Activated T-cell treated with anti-CD3 and anti-CD28 coated beads, Interleukin-2, amount 50 U/mL, for 24 hours (primary cell): ENCODE data around the gene SLC22A3.
A peak's percentile ranks its signal among the peaks of the same experiment; 100 is the strongest.
"Not testable (repeated sequence)": the region's sequence is repeated elsewhere in the genome, so short reads cannot be mapped to it uniquely, and the experiment has no call there.

ENCODE experiments used
- DNase-seq: peaks from one replicate; pipeline ENCODE4 v3.0.0-alpha.2; 2020
- H3K27ac Mint-ChIP-seq: 2 replicates; pipeline ENCODE4 v1.8.0; 2020; ENCODE audit warnings: mild to moderate bottlenecking, mixed read lengths
- H3K27me3 Mint-ChIP-seq: 2 replicates; pipeline ENCODE4 v1.8.0; 2020; ENCODE audit warnings: mixed read lengths
- H3K36me3 Mint-ChIP-seq: 2 replicates; pipeline ENCODE4 v1.8.0; 2020; ENCODE audit warnings: low read depth, mixed read lengths
- H3K4me1 Mint-ChIP-seq: 2 replicates; pipeline ENCODE4 v1.8.0; 2020; ENCODE audit warnings: low read depth, mixed read lengths
- H3K4me3 Mint-ChIP-seq: 2 replicates; pipeline ENCODE4 v1.8.0; 2020; ENCODE audit warnings: mild to moderate bottlenecking, moderate library complexity, mixed read lengths
- H3K9me3 Mint-ChIP-seq: 2 replicates; pipeline ENCODE4 v1.8.0; 2020; ENCODE audit warnings: mixed read lengths

SLC22A3 gene, protein sequence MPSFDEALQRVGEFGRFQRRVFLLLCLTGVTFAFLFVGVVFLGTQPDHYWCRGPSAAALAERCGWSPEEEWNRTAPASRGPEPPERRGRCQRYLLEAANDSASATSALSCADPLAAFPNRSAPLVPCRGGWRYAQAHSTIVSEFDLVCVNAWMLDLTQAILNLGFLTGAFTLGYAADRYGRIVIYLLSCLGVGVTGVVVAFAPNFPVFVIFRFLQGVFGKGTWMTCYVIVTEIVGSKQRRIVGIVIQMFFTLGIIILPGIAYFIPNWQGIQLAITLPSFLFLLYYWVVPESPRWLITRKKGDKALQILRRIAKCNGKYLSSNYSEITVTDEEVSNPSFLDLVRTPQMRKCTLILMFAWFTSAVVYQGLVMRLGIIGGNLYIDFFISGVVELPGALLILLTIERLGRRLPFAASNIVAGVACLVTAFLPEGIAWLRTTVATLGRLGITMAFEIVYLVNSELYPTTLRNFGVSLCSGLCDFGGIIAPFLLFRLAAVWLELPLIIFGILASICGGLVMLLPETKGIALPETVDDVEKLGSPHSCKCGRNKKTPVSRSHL

DNA sequence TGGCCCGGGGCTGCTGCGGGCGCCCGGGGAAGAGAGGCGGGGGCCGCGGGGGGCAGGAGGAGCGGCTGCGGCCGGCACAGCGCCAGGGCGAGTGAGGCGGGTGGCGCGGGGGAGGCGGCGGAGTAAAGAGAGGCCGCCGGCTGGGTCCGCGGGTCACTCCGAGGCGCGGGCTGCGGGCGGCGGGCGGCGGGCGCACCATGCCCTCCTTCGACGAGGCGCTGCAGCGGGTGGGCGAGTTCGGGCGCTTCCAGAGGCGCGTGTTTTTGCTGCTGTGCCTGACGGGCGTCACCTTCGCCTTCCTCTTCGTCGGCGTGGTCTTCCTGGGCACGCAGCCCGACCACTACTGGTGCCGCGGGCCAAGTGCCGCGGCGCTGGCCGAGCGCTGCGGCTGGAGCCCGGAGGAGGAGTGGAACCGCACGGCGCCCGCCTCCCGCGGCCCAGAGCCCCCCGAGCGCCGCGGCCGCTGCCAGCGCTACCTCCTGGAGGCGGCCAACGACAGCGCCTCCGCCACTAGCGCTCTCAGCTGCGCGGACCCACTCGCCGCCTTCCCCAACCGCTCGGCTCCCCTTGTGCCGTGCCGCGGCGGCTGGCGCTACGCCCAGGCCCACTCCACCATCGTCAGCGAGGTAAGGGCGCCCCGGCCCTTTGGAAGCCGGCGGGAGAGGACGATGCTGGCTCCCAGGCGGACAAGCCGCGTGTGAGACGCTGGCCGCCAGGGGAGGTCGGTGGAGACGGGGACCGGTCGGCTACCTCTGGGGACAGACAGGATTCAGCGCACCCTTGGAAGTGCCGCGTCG, at the start of gene SLC22A3:
TSS of gene SLC22A3 (plus strand) at position 156 of the 797 bp plus-strand sequence. CDS start at position 198, 42 bp downstream.
- peaks cover 53% of the 10 kb centered on the region for H3K27me3 Mint-ChIP-seq
- peak; percentile 33 for DNase-seq
- H3K4me1 Mint-ChIP-seq, result peaks cover 6% of the 10 kb centered on the region
- H3K36me3 Mint-ChIP-seq, result no peaks in the 10 kb centered on the region
- no peaks in the 10 kb centered on the region for H3K9me3 Mint-ChIP-seq
- H3K4me3 Mint-ChIP-seq, result peak within 1 kb of the TSS; percentile 33
- H3K27ac Mint-ChIP-seq, result no peak within 1 kb of the TSS

DNA sequence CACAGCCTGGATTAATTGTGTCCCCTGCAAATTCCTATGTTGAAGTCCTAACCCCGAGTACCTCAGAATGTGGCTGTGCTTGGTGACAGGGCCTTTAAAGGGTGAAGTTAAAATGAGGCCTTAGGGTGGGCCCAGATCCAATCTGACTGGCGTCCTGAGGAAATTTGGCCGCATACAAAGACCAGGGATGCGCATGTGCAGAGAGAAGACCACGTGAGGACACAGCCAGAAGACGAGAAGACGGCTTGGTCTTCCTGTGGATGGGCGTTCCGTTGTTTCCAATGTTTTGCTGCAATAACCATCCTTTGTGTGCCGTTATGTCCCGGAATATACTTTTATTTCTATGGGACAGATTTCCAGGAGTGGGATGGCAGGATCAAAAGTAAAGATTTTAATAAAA, 48.6 kb upstream of the SLC22A3 start:
- H3K36me3 Mint-ChIP-seq, result no peaks in the 10 kb centered on the region
- H3K27ac Mint-ChIP-seq, result no peak overlapping the region
- no peak for DNase-seq
- peaks cover 10% of the 10 kb centered on the region for H3K27me3 Mint-ChIP-seq
- peaks cover 5% of the 10 kb centered on the region for H3K9me3 Mint-ChIP-seq
- no peak overlapping the region for H3K4me3 Mint-ChIP-seq
- no peaks in the 10 kb centered on the region for H3K4me1 Mint-ChIP-seq

DNA sequence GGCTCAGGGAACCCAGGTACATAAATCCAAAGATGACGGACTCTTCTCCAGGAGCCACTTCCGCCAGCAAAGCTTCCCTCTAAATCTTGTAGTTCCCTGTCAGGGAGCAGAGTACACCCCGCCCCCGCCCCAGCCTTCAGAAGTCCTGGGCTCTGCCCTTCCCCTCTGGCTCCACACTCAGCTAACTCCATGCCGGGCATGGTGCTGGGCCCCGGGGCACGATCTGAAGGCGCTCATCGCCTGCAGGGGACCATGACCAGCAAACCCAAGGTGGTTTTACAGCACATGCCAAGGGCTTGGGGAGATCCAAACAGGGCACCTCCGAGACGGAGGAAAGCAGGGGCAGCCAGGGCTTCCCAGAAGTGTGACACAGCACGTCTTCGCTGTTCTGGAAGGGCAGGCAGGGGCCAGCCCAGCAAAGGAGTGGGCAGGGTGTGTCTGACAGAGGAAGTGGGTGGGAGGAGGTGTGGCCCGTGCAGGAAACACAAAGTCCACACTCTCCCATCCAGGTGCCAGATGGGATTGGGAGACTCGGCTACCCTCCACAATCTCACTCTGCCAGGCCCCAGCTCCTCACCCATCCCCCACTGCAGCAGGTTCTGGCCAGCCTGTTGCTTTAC, 48.0 kb upstream of the SLC22A3 start:
- no peak overlapping the region for H3K4me3 Mint-ChIP-seq
- no peak for DNase-seq
- no peaks in the 10 kb centered on the region for H3K4me1 Mint-ChIP-seq
- H3K36me3 Mint-ChIP-seq, result no peaks in the 10 kb centered on the region
- H3K27me3 Mint-ChIP-seq, result peaks cover 16% of the 10 kb centered on the region
- peaks cover 5% of the 10 kb centered on the region for H3K9me3 Mint-ChIP-seq
- no peak overlapping the region for H3K27ac Mint-ChIP-seq

DNA sequence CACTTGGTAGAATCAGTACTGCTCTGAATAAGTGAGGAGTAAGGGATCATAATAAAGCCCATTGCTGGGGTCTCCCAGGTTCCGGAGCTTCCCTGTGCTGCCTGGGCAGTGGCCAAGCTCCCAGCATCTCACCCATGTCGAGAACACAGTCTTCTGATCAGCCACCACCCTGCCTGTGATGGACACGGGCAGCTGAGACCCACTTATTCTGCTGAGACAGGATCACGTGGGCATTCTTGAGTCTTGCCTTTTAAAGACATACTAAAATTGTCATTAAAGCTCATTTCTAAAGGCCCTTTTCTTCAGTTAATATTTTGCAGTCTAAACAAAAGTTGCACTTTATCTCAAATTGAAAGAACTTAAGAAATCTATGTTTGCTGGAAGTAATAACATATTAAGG, 46.8 kb upstream of the SLC22A3 start:
- DNase-seq, result no peak
- H3K4me3 Mint-ChIP-seq, result no peak overlapping the region
- no peak overlapping the region for H3K27ac Mint-ChIP-seq
- H3K9me3 Mint-ChIP-seq, result peaks cover 5% of the 10 kb centered on the region
- H3K27me3 Mint-ChIP-seq, result peaks cover 21% of the 10 kb centered on the region
- H3K36me3 Mint-ChIP-seq, result no peaks in the 10 kb centered on the region
- no peaks in the 10 kb centered on the region for H3K4me1 Mint-ChIP-seq

DNA sequence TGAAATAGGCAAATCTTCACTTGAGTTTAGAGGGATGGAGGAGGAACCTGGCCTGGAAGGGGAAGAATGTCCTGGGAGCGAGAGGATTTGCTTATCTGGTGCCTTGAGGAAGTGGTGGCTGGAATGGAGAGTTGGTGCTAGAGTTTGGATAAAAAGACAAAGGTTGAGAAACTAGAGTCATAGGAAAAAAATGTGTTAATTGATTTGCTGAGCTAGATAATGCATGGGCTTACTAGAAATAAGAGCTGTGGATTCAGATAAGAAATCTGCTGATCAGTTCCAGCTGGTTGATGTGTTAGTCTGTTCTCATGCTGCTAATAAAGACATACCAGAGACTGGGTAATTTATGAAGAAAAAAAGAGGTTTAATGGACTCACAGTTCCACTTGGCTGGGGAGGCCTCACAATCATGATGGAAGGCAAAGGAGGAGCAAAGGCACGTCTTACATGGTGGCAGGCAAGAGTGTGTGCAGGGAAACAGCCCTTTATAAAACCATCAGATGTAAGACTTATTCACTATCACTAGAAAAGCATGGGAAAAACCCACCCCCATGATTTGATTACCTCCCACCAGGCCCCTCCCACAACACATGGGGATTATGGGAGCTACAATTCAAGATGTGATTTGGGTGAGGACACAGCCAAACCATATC, 45.6 kb upstream of the SLC22A3 start:
- H3K4me3 Mint-ChIP-seq, H3K4me1 Mint-ChIP-seq, H3K27ac Mint-ChIP-seq, H3K36me3 Mint-ChIP-seq, DNase-seq, H3K9me3 Mint-ChIP-seq: not testable (repeated sequence)
- H3K27me3 Mint-ChIP-seq, result peaks cover 27% of the 10 kb centered on the region

DNA sequence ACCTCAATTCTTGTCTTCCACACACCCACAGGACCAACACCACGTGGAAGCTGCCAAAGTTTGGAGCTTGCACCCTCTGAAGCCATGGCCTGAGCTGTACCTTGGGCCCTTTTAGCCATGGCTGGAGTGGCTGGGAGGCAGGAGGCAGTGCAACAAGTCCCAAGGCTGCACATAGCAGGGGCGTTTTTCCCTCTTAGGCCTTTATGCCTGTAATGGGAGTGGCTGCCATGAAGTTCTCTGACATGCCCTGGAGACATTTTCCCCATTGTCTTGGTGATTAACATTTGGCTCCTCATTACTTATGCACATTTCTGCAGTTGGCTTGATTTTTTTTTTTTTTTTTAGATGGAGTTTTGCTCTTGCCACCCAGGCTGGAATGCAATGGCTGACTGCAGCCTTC, 44.4 kb upstream of the SLC22A3 start:
- Mint-ChIP-seq H3K4me1 (no peaks in the 10 kb centered on the region), H3K27me3 (peaks cover 31% of the 10 kb centered on the region), H3K27ac (no peak overlapping the region)

DNA sequence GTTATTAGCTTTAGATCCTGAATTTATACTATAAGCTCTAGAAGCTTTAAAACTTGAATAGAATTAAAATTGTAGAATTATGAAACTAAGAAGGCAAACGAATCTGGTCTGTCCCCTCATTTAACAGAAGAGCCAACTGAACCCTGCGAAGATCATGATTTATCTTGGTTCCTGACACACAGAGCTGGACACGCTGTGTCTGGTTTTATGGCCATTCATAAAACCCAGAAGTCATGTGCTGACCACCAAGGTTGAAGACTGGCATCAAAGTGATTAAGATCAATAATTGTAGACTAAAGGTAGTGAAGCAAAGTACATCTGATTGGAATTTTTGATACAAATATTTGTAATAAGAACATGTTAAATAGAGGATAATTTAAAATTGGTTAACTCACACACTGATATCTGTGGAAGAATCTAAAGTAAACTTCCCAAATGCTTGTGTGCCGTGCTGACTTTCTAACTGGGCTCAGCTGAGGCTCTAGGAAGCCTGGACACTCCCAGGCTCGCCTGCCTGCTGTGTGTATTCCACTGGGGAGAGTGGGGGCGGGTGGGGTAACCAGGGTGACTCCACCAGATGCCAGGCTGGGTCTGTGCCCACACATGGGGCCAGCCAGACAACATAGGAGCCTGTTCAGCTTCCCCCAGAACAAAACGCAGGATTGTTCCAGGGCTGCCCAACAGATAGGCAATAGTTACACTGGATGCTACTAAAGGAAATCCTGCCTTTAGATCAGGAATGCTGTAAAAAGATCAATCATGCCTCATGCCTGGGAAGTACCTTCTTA, 42.1 kb upstream of the SLC22A3 start:
- no peak for DNase-seq
- no peaks in the 10 kb centered on the region for H3K36me3 Mint-ChIP-seq

More for the DNA sequence above, 44.4 kb upstream of the SLC22A3 start:
- no peak for DNase-seq
- Mint-ChIP-seq H3K4me3 (no peak overlapping the region), H3K9me3 (peaks cover 5% of the 10 kb centered on the region), H3K36me3 (no peaks in the 10 kb centered on the region)

DNA sequence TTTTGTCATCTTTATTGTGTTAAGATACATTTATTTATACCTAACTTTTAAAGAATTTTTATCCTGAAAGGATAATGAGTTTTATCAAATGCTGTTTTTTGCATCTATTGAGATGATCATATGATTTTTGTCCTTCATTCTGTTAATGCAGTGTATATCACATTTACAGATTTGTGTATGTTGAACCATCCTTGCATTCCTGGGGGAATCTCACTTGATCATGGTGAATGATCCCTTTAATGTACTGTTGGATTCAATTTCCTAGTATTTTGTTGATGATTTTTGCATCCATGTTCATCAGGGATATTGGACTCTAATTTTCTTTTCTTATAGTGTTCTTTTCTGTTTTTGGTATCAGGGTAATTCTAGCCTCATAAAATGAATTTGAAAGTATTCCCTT, 38.5 kb upstream of the SLC22A3 start:
- DNase-seq, result no peak
- Mint-ChIP-seq H3K4me1 (no peaks in the 10 kb centered on the region), H3K27me3 (peaks cover 22% of the 10 kb centered on the region), H3K27ac (no peak overlapping the region), H3K4me3 (no peak overlapping the region), H3K36me3 (no peaks in the 10 kb centered on the region), H3K9me3 (peaks cover 25% of the 10 kb centered on the region)

More for the DNA sequence above, 42.1 kb upstream of the SLC22A3 start:
- Mint-ChIP-seq H3K9me3 (peaks cover 15% of the 10 kb centered on the region), H3K27ac (no peak overlapping the region), H3K27me3 (peaks cover 31% of the 10 kb centered on the region), H3K4me3 (no peak overlapping the region), H3K4me1 (no peaks in the 10 kb centered on the region)

DNA sequence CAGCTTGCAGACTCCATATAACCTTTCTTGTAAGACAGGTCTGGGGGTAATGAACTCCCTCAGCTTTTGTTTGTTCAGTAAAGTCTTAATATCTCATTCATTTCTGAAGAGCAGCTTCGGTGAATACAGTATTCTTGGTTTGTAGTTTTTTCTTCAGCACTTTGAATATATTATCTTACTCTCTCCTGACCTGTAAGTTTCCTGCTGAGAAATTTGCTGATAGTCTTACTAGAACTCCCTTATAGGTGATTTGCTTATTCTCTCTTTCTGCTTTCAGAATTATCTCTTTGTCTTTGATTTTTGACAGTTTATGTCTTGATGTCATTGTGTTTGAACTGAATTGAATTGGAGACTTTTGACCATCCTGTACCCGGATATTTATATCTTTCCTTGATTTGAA, 35.3 kb upstream of the SLC22A3 start:
- H3K27me3 Mint-ChIP-seq, result peaks cover under 1% of the 10 kb centered on the region
- no peaks in the 10 kb centered on the region for H3K36me3 Mint-ChIP-seq
- DNase-seq, result no peak
- H3K4me3 Mint-ChIP-seq, result no peak overlapping the region
- no peak overlapping the region for H3K27ac Mint-ChIP-seq
- H3K4me1 Mint-ChIP-seq, result no peaks in the 10 kb centered on the region
- H3K9me3 Mint-ChIP-seq, result peaks cover 30% of the 10 kb centered on the region

DNA sequence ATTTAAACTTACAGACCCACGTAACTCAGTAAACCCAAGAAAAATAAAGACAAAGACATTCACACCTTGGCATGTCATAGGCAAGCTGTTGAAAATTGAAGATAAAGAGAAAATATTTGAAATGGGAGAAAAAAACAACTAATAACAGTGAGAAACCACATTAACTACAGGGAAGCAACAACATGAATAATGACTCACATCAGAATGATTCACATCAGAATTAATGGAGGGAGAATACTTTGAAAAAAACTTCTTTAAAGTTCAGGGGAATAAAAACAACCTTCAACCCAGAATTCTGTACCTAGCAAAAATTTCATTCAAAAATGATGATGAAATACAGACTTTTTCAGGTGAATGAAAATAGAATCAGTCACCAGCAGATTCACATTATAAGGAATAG, 32.9 kb upstream of the SLC22A3 start:
- Mint-ChIP-seq H3K36me3 (no peaks in the 10 kb centered on the region), H3K27me3 (peaks cover 18% of the 10 kb centered on the region), H3K9me3 (peaks cover 22% of the 10 kb centered on the region), H3K27ac (no peak overlapping the region), H3K4me1 (no peaks in the 10 kb centered on the region), H3K4me3 (no peak overlapping the region)
- no peak for DNase-seq

DNA sequence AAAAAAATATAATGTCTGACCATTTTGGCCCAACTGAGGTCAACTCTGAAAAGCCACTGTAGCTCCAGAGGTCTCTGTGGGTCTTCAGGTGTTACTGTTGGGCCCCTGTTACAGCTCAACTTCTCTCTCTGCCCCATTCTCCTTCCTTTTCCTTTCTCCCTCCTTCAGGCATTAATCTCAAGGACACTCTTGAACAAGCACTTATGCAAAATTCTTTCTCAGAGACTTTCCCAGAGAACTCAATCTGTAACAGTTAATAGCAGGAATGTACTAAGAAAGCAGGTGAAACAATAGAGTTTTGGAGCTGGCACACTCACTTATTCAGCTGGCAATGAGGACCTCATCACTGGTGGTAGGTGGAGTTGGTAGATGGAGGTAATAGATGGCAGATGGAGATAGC, 31.9 kb upstream of the SLC22A3 start:
- Mint-ChIP-seq H3K36me3 (no peaks in the 10 kb centered on the region), H3K4me1 (no peaks in the 10 kb centered on the region), H3K27me3 (peaks cover 19% of the 10 kb centered on the region), H3K27ac (no peak overlapping the region), H3K4me3 (no peak overlapping the region), H3K9me3 (peaks cover 26% of the 10 kb centered on the region)
- no peak for DNase-seq

DNA sequence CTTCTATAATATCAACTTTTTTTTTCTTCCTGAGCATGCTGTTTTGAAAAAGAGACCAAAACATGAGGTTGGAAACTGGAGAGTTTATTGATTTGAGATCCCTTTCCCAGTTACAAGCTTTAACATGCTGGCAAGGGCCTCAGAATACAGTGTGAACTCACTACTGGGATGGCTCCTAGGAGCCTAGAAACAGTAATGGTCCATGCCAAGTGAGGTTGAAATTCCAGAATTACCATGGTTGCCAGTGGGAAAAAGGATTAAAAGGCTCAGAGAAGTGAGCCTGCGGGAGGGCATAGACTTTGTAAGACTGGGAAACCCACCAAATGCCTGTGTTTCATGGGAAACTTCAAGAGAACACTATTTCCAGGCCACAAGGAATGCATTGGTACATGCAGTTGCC, 28.9 kb upstream of the SLC22A3 start:
- Mint-ChIP-seq H3K36me3 (no peaks in the 10 kb centered on the region), H3K27me3 (peaks cover 19% of the 10 kb centered on the region), H3K9me3 (peaks cover 15% of the 10 kb centered on the region), H3K4me1 (no peaks in the 10 kb centered on the region), H3K27ac (no peak overlapping the region), H3K4me3 (no peak overlapping the region)
- DNase-seq, result no peak

DNA sequence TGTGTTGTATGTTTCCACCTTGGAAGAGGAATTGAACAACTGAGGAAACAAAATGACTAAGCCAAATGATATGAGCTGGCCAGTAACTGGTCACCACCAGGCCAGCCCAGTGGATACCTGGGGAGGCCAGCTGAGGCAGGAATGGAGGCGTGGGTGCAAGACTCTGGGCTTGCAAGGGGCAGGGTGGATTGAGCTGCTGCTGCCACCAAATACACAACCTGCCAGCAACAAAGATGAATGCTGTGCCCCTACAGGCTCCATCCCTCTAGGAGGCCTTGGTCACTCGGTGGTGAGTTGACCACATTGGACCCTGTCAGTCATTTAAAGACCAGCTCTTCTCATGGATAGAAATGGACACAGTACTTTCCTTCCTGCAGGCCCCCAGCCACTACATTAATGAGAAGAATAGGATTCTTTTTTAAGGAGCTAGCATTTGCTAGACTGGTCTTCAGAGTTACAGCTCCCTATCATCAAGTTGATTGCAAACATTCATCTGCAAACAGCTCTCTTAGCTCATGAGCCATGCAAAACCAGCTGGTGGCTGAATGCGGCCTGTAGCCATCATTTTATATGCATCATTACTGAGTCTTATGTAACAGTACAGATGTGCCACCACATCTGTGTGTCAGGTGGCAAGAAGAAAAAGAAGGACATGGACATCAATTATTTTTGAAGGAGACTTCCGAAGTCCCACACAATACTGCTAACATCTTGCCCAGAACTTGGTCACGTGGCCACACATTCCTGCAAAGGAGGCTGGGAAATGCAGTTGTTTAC, 26.3 kb upstream of the SLC22A3 start:
- peaks cover 19% of the 10 kb centered on the region for H3K27me3 Mint-ChIP-seq
- H3K9me3 Mint-ChIP-seq, result peaks cover 11% of the 10 kb centered on the region
- no peaks in the 10 kb centered on the region for H3K36me3 Mint-ChIP-seq
- no peak overlapping the region for H3K4me3 Mint-ChIP-seq
- no peak for DNase-seq
- no peaks in the 10 kb centered on the region for H3K4me1 Mint-ChIP-seq
- no peak overlapping the region for H3K27ac Mint-ChIP-seq
